NOMO-1 (cell line): ENCODE measurements around the gene MBOAT1.
"Not testable (repeated sequence)": the region's sequence is repeated elsewhere in the genome, so short reads cannot be mapped to it uniquely, and the experiment has no call there.

Experiments
- DNase-seq, 2 experiments: peaks; one replicate each; lab custom pipeline; 2025; ENCODE audit not compliant: unreplicated experiment in 2 of 2; lab: John Stamatoyannopoulos, UW

The MBOAT1 gene

GRCh38 chr6:20173833-20174792 lies 38.2 kb downstream of the MBOAT1 start:
- DNase-seq: peak; percentile 38 to 85

GRCh38 chr6:20172842-20173456 lies 39.3 kb downstream of the MBOAT1 start:
- DNase-seq: no peak

- DNase-seq: no peak
Observed at GRCh38 chr6:20170455-20171148, 41.7 kb downstream of the MBOAT1 start.

DNA sequence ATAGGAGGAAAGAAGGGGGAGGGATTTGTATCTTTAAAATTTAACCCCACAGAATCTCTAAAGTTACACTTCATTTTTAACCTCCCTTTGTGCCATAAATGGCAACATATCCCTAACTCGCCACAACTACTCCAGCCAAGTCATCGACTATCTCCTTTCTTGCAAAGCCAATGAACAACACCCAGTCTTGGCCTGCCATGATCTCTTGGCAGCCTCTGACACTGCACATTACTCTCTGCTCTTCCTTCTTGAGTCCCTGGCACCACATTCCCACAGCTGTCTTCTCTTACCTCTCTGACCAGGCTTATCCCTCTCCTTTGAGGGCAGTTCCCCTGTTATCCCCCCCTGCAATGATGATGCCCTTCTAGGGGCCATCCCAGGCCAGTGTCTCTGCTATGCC lies 42.5 kb downstream of the MBOAT1 start:
- DNase-seq: peak in 1 of 2 experiments; percentile 5

GRCh38 chr6:20169119-20169557 lies 43.1 kb downstream of the MBOAT1 start:
- peak; percentile 71 to 92 for DNase-seq

DNA sequence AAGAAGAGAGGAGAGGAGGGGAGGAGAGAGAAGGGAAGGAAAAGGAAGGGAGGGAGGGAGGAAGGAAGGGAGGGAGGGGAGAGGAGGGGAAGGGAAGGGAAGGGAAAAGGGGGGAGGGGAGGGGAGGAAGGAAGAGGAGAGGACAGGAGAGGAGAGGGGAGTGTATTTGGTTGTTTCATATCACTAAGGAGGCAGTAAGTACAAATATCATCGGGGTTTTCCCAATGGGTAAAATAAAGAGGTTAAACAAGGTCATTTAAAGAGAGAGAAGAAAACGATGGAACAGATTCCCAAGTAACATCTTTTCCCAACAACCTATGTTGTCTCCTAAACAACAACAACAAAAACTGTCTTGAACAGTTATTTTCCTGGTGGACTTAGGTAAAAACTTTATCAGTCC lies 43.6 kb downstream of the MBOAT1 start:
- no peak for DNase-seq

DNA sequence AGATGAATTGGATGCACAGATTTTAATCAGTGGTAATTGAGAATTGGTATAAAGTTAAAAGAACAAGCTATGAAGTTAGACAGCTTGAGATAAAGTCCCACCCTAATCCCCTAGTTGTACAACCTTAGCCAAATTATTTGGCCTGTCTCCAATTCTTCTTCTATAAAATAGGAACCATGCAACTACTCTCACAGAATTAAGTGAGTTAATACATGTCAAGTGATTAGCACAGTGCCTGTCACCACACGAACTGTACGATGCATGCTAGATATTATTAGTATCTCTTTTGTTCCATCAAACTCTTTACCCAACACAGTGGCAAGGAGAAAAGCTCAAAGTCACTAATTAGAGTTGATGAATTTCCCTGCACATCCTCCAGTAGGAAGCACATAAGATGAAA lies 44.7 kb downstream of the MBOAT1 start:
- no peak for DNase-seq

- no peak for DNase-seq
Observed at GRCh38 chr6:20166210-20166609, 46.1 kb downstream of the MBOAT1 start.

DNA sequence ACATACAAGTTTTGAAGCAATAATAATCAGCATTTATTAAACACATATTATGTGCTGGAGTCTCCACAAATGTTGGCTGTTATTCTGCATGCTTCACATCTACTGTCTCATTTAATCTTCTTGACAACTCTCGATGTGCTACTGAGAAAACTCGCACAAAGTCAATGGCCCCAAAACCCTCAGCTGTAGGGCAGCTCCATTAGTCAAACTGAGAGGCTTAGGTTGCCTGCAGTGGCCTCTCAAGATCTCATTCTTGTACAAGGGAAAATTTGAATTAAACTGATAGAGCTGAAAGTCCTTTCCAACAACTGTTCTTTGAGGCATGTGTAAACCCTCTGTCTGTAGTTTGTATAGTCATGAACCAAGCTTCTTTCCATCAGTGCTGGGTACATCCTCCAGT lies 49.8 kb downstream of the MBOAT1 start:
- DNase-seq: no peak

DNA sequence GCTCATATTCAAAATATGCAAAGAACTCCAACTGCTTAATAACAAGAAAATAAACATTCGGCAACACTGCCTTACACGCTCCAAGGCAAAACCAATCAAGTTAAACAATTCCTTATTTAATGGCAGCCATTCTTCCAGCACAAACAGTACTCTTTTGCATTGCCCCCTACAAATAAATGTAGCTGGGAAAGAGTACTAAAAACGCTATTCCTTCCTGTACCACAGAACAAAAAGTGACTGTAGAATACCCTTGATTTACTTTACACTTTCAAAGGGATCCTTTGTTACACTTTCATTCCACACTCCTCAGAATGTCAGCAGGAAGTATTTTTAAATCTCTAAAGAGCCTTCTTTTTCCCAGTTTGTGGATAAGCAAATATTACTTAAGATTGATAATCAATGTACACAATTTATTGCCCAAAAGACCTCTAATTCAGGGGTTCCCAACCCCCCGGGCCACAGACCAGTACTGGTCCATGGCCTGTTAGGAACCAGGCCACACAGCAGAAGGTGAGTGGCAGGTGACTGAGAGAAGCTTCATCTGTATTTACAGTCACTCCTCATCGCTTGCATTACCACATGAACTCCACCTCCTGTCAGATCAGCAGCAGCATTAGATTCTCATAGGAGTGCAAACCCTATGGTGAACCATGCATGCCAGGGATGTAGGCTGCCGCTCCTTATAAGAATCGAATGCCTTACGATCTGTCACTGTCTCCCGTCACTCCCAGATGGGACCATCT lies 51.6 kb downstream of the MBOAT1 start:
- no peak for DNase-seq

DNA sequence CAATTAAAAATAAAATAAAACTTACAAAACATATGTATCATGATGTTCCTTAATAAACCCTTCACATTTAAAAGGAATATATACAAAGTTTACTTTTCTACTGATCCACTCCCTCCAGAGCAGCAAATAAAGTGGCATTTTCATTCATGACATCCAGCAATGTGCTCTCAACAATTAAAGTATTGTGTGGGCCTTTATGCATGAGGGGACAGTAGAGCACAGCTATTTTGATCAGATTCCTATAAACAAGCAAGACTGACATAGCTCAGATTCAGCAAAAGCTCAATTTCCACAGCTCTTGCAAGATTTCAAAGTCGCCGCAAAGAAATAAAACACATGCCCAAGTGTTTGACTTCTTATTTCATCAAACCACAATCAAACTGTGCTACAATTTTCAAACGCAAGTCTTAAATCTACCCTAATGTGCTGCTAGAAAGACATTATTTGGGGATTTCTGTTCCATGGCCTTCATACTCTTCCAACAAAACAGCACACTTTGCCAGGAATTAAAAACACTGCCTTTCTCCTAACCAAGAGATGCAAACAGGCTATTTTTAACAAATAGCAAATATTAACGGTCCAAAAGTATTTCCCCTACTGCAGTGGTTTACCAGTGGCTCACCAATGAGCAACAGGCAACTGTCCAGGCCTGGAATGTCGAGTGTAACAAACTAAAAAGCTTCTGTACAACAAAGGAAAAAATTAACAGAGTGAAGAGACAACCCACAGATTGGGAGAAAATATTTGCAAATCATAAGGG lies 52.3 kb downstream of the MBOAT1 start:
- DNase-seq: no peak

GRCh38 chr6:20159098-20159497 lies 53.2 kb downstream of the MBOAT1 start:
- DNase-seq: no peak

DNA sequence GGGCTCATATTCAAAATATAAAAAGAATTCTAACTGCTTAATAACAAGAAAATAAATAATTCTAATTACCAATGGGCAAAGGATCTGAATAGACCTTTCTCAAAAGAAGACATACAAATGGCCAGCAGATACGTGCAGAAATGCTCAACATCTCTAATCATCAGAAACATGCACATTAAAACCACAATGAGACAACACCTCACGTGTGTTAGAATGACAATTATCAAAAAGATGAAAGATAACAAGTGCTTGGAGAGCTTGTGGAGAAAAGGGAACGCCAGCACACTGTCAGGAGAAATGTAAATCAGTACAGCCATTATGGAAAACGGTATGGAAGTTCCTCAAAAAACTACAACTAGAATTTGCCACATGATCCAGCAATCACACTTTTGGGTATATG lies 53.6 kb downstream of the MBOAT1 start:
- no peak for DNase-seq

GRCh38 chr6:20156824-20157223 lies 55.4 kb downstream of the MBOAT1 start:
- no peak for DNase-seq

DNA sequence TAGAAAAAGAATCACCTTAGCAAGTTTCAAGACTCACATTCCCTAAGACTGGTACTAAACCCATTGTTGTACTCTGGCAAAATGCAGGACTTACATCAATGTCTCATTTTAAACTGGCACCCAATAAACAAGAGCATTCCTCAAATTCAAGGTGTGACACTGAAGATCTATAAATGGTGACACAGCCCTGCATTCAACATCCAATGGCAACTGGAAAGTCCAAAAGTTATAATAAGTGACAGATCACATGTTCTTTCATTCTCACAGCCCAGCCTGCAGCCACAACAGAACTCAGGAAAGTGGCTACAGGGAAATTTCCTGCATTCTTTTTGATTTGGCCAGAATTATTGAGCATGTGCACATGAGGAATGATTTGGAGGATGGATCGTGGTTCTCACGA lies 57.5 kb downstream of the MBOAT1 start:
- no peak for DNase-seq

DNA sequence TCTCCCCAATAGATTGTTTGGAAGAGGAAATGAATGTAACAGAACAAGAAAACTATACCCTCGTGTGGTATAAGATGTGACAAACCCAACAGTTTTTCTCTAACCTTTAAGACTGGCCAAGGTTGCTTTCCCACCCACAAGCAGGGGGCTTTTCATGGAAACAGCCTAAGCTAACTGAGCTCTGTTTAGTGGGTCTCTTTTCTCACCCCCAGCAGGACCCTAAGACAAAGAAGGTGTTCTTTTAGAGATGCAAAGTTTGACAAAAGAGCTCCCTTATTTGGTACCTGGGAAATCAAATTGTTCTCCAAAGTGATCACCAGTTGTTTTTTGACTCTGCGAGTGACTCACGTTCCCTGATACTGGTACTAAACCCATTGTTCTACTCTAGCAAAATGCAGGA lies 59.1 kb downstream of the MBOAT1 start:
- DNase-seq: no peak

- DNase-seq: no peak
Observed at GRCh38 chr6:20148433-20148832, 63.8 kb downstream of the MBOAT1 start.

- DNase-seq: no peak
Observed at GRCh38 chr6:20147469-20147868, 64.8 kb downstream of the MBOAT1 start.

DNA sequence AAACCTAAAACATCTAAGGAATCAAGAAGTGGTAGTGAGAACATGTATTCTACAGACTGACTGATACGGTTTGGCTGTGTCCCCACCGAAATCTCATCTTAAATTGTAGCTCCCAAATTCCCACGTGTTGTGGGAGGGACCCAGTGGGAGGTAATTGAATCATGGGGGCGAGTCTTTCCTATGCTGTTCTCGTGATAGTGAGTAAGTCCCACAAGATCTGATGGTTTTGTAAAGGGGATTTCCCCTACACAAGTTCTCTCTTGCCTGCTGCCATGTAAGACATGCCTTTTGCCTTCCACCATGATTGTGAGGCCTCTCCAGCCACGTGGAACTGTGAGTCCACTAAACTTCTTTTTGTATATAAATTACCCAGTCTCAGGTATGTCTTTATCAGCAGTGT lies 65.4 kb downstream of the MBOAT1 start:
- not testable (repeated sequence) for DNase-seq

- no peak for DNase-seq
Observed at GRCh38 chr6:20146291-20146690, 66.0 kb downstream of the MBOAT1 start.
